Measurements from ENCODE around the gene SKAP1.

The SKAP1 gene

DNA sequence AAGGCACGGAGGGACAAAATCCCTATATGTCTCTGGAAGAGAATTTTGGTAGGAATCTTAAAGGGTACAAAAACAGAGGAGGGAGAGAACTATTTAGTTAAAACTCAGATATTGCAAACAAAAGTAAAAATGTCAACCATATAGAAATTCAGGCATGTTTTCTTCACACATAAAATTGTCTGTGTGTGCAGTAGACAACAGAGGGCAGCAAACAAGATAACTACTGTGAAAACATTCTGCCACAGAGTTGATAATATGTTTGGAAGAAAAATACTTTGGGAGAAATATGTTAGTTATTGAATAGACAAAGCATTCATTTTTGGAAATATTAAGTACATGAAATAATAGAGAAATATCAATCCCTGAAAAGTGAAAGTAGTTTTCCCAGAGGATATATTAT, 266.2 kb downstream of the SKAP1 start:
- Histone ChIP-seq H3F3A (ENCODE audit: insufficient read depth) (no peaks in the 10 kb centered on the region), H3K9me3 (ENCODE audit: insufficient read depth, low read length) (no peaks in the 10 kb centered on the region), H3K27ac (ENCODE audit: low read depth, low read length) (no peak overlapping the region), H3K4me3 (ENCODE audit: insufficient read depth, low read length, poor library complexity, severe bottlenecking) (no peak overlapping the region), H3K36me3 (ENCODE audit: low read length) (no peaks in the 10 kb centered on the region), H2AFZ (ENCODE audit: low read depth, low read length, severe bottlenecking) (no peak overlapping the region), H3K9me2 (replicated peaks; ENCODE audit: insufficient read depth, low read length) (no peaks in the 10 kb centered on the region), H3K9ac (ENCODE audit: low read length) (no peak overlapping the region), H3K79me2 (ENCODE audit: insufficient read depth, low read length) (no peaks in the 10 kb centered on the region), H3K4me2 (ENCODE audit: low read depth, low read length, poor library complexity, severe bottlenecking) (no peak overlapping the region), H4K20me1 (ENCODE audit: low read depth, low read length) (no peaks in the 10 kb centered on the region), H3K27me3 (ENCODE audit: low read length) (no peaks in the 10 kb centered on the region)
- TF ChIP-seq CTCF (IDR thresholded peaks at IDR 0.05; ENCODE audit: insufficient read depth, low read length, poor library complexity, severe bottlenecking) (no peak), EZH2phosphoT487 (conservative IDR thresholded peaks at IDR 0.05; ENCODE audit: low read length) (no peak)

GRCh38 chr17:48162946-48163506, 267.0 kb downstream of the SKAP1 start:
- H3K27ac ChIP-seq (ENCODE audit: low read depth, low read length), result no peak overlapping the region
- H3F3A ChIP-seq (ENCODE audit: insufficient read depth), result no peaks in the 10 kb centered on the region
- H2AFZ ChIP-seq (ENCODE audit: low read depth, low read length, severe bottlenecking), result no peak overlapping the region
- H4K20me1 ChIP-seq (ENCODE audit: low read depth, low read length), result no peaks in the 10 kb centered on the region
- no peaks in the 10 kb centered on the region for H3K36me3 ChIP-seq (ENCODE audit: low read length)
- no peak overlapping the region for H3K4me3 ChIP-seq (ENCODE audit: insufficient read depth, low read length, poor library complexity, severe bottlenecking)
- no peaks in the 10 kb centered on the region for H3K9me2 ChIP-seq (replicated peaks; ENCODE audit: insufficient read depth, low read length)
- H3K9me3 ChIP-seq (ENCODE audit: insufficient read depth, low read length), result no peaks in the 10 kb centered on the region
- TF ChIP-seq EZH2phosphoT487 (conservative IDR thresholded peaks at IDR 0.05; ENCODE audit: low read length) (no peak), CTCF (IDR thresholded peaks at IDR 0.05; ENCODE audit: insufficient read depth, low read length, poor library complexity, severe bottlenecking) (no peak)
- H3K9ac ChIP-seq (ENCODE audit: low read length), result no peak overlapping the region
- H3K79me2 ChIP-seq (ENCODE audit: insufficient read depth, low read length), result no peaks in the 10 kb centered on the region
- no peak overlapping the region for H3K4me2 ChIP-seq (ENCODE audit: low read depth, low read length, poor library complexity, severe bottlenecking)
- no peaks in the 10 kb centered on the region for H3K27me3 ChIP-seq (ENCODE audit: low read length)

- H3K79me2 ChIP-seq (ENCODE audit: insufficient read depth, low read length), result no peaks in the 10 kb centered on the region
- no peaks in the 10 kb centered on the region for H3K9me3 ChIP-seq (ENCODE audit: insufficient read depth, low read length)
- H3K27me3 ChIP-seq (ENCODE audit: low read length), result no peaks in the 10 kb centered on the region
- no peaks in the 10 kb centered on the region for H3F3A ChIP-seq (ENCODE audit: insufficient read depth)
- no peak overlapping the region for H2AFZ ChIP-seq (ENCODE audit: low read depth, low read length, severe bottlenecking)
- no peaks in the 10 kb centered on the region for H3K9me2 ChIP-seq (replicated peaks; ENCODE audit: insufficient read depth, low read length)
- no peak overlapping the region for H3K9ac ChIP-seq (ENCODE audit: low read length)
- H4K20me1 ChIP-seq (ENCODE audit: low read depth, low read length), result no peaks in the 10 kb centered on the region
- no peak overlapping the region for H3K4me2 ChIP-seq (ENCODE audit: low read depth, low read length, poor library complexity, severe bottlenecking)
- TF ChIP-seq CTCF (IDR thresholded peaks at IDR 0.05; ENCODE audit: insufficient read depth, low read length, poor library complexity, severe bottlenecking) (no peak), EZH2phosphoT487 (conservative IDR thresholded peaks at IDR 0.05; ENCODE audit: low read length) (no peak)
- no peaks in the 10 kb centered on the region for H3K36me3 ChIP-seq (ENCODE audit: low read length)
- no peak overlapping the region for H3K4me3 ChIP-seq (ENCODE audit: insufficient read depth, low read length, poor library complexity, severe bottlenecking)
- H3K27ac ChIP-seq (ENCODE audit: low read depth, low read length), result no peak overlapping the region
Observed at GRCh38 chr17:48162306-48162934, 267.6 kb downstream of the SKAP1 start.

All from SU-DHL-6 (cell line).